Measurements from ENCODE around the gene CFAP20. TPM values are rescaled to one million over a fixed set of nuclear protein-coding genes. Genes with fewer than 3 reads are reported as not detected.
"Not testable (repeated sequence)": the region's sequence is repeated elsewhere in the genome, so short reads cannot be mapped to it uniquely, and the experiment has no call there.

Gene CFAP20
- polyA plus RNA-seq, 3 donors, result 17.3 to 24.0 (median 18.8) TPM

- WGBS (ENCODE audit: insufficient coverage), result 90% methylated on average over 2 of the region's 4 CpGs
- Mint-ChIP-seq H3K36me3 (no peaks in the 10 kb centered on the region), H3K9me3 (peaks cover 2 to 12% (median 3%) of the 10 kb centered on the region in 7 donors), H3K4me3 (no peak overlapping the region), H3K27me3 (ENCODE audit: low read depth in 3 of 3) (peaks cover 0 to 6% (median 0%) of the 10 kb centered on the region in 3 donors), H3K27ac (no peak overlapping the region), H3K4me1 (no peaks in the 10 kb centered on the region)
- no peak overlapping the region for H2AFZ ChIP-seq (ENCODE audit: insufficient read depth, low read depth, low read length, poor library complexity, severe bottlenecking)
- H3K4me2 ChIP-seq (replicated peaks; ENCODE audit: extremely low read depth, low read length, poor library complexity, severe bottlenecking), result no peak overlapping the region
- H3K4me1 ChIP-seq (ENCODE audit: control insufficient read depth in 1 of 2, insufficient read depth in 2 of 2, low read length in 2 of 2), result no peaks in the 10 kb centered on the region
- no peak overlapping the region for H3K9ac ChIP-seq (ENCODE audit: insufficient read depth, low read length, poor library complexity, severe bottlenecking)
- no peak overlapping the region for H3K4me3 ChIP-seq (replicated peaks in 1 of 3; ENCODE audit: low read depth in 2 of 3, low read length in 3 of 3)
- peaks cover 0 to 2% of the 10 kb centered on the region in 2 donors for H3K9me3 ChIP-seq (replicated peaks in 1 of 2; ENCODE audit: control insufficient read depth in 1 of 2, insufficient read depth in 1 of 2, low read length in 2 of 2)
- no peaks in the 10 kb centered on the region for H3K79me2 ChIP-seq (ENCODE audit: insufficient read depth, low read length)
- H3K27ac ChIP-seq (ENCODE audit: low read depth in 1 of 2, low read length in 2 of 2), result no peak overlapping the region
- no peaks in the 10 kb centered on the region for H4K20me1 ChIP-seq (ENCODE audit: insufficient read depth, low read length)
- no peaks in the 10 kb centered on the region for H3K27me3 ChIP-seq (ENCODE audit: control insufficient read depth in 2 of 2, insufficient read depth in 2 of 2, low read length in 2 of 2)
- intact Hi-C loops (cut with micrococcal nuclease), result no loop called here
- no peak for TF ChIP-seq CTCF (IDR thresholded peaks at IDR 0.05)
- DNase-seq, result no peak
- no peaks in the 10 kb centered on the region for H3K36me3 ChIP-seq (replicated peaks in 1 of 2; ENCODE audit: control insufficient read depth in 1 of 2, insufficient read depth in 2 of 2, low read length in 2 of 2)
Measured at GRCh38 chr16:58074657-58075056, 54.5 kb downstream of the CFAP20 start.

- H3K4me1 ChIP-seq (ENCODE audit: control insufficient read depth in 1 of 2, insufficient read depth in 2 of 2, low read length in 2 of 2); H4K20me1 ChIP-seq (ENCODE audit: insufficient read depth, low read length); DNase-seq; H3K9me3 ChIP-seq (replicated peaks in 1 of 2; ENCODE audit: control insufficient read depth in 1 of 2, insufficient read depth in 1 of 2, low read length in 2 of 2); H3K27ac Mint-ChIP-seq; intact Hi-C loops (cut with micrococcal nuclease); H3K4me1 Mint-ChIP-seq; H2AFZ ChIP-seq (ENCODE audit: insufficient read depth, low read depth, low read length, poor library complexity, severe bottlenecking); H3K27me3 ChIP-seq (ENCODE audit: control insufficient read depth in 2 of 2, insufficient read depth in 2 of 2, low read length in 2 of 2); H3K36me3 ChIP-seq (replicated peaks in 1 of 2; ENCODE audit: control insufficient read depth in 1 of 2, insufficient read depth in 2 of 2, low read length in 2 of 2); H3K9ac ChIP-seq (ENCODE audit: insufficient read depth, low read length, poor library complexity, severe bottlenecking); H3K4me3 Mint-ChIP-seq; H3K79me2 ChIP-seq (ENCODE audit: insufficient read depth, low read length); H3K4me3 ChIP-seq (replicated peaks in 1 of 3; ENCODE audit: low read depth in 2 of 3, low read length in 3 of 3); H3K4me2 ChIP-seq (replicated peaks; ENCODE audit: extremely low read depth, low read length, poor library complexity, severe bottlenecking); H3K36me3 Mint-ChIP-seq; H3K27me3 Mint-ChIP-seq (ENCODE audit: low read depth in 3 of 3); H3K27ac ChIP-seq (ENCODE audit: low read depth in 1 of 2, low read length in 2 of 2): not testable (repeated sequence)
- no CpG with 5 or more reads among the region's 2 CpGs for WGBS (ENCODE audit: insufficient coverage)
- H3K9me3 Mint-ChIP-seq, result peaks cover 3 to 14% (median 5%) of the 10 kb centered on the region in 7 donors
Measured at GRCh38 chr16:58073086-58073485, 56.1 kb downstream of the CFAP20 start.

GRCh38 chr16:58072134-58072533 is 57.0 kb downstream of the CFAP20 start:
- H3K4me3 Mint-ChIP-seq; H3K9me3 ChIP-seq (replicated peaks in 1 of 2; ENCODE audit: control insufficient read depth in 1 of 2, insufficient read depth in 1 of 2, low read length in 2 of 2); H3K27ac ChIP-seq (ENCODE audit: low read depth in 1 of 2, low read length in 2 of 2); intact Hi-C loops (cut with micrococcal nuclease); H2AFZ ChIP-seq (ENCODE audit: insufficient read depth, low read depth, low read length, poor library complexity, severe bottlenecking); H3K27ac Mint-ChIP-seq; DNase-seq; H3K27me3 Mint-ChIP-seq (ENCODE audit: low read depth in 3 of 3); H3K27me3 ChIP-seq (ENCODE audit: control insufficient read depth in 2 of 2, insufficient read depth in 2 of 2, low read length in 2 of 2); H3K4me1 ChIP-seq (ENCODE audit: control insufficient read depth in 1 of 2, insufficient read depth in 2 of 2, low read length in 2 of 2); H3K4me3 ChIP-seq (replicated peaks in 1 of 3; ENCODE audit: low read depth in 2 of 3, low read length in 3 of 3); H3K79me2 ChIP-seq (ENCODE audit: insufficient read depth, low read length); H3K36me3 Mint-ChIP-seq; H3K36me3 ChIP-seq (replicated peaks in 1 of 2; ENCODE audit: control insufficient read depth in 1 of 2, insufficient read depth in 2 of 2, low read length in 2 of 2); H3K4me2 ChIP-seq (replicated peaks; ENCODE audit: extremely low read depth, low read length, poor library complexity, severe bottlenecking); H4K20me1 ChIP-seq (ENCODE audit: insufficient read depth, low read length); H3K9ac ChIP-seq (ENCODE audit: insufficient read depth, low read length, poor library complexity, severe bottlenecking); H3K4me1 Mint-ChIP-seq: not testable (repeated sequence)
- no CpG with 5 or more reads among the region's 5 CpGs for WGBS (ENCODE audit: insufficient coverage)
- peaks cover 2 to 13% (median 4%) of the 10 kb centered on the region in 7 donors for H3K9me3 Mint-ChIP-seq

Measured in CD14-positive monocyte (primary cell).